MM.1S (cell line): ENCODE data around the gene PSMD12.

Source experiments
- DNase-seq: peaks from one replicate; pipeline ENCODE4 v3.0.0-alpha.2; 2015
- H2AFZ ChIP-seq: fragments of 300-600 bp; sonication (generic); 2 replicates; pipeline ENCODE4 v1.6.0; 2016; ENCODE audit warnings: antibody characterized with exemption, low read length
- H3F3A ChIP-seq: fragments of 300-600 bp; sonication (generic); 2 replicates; pipeline ENCODE4 v1.6.1; 2016; ENCODE audit warnings: mild to moderate bottlenecking, antibody characterized with exemption, low read length, moderate library complexity, mixed read lengths; ENCODE audit not compliant: insufficient read depth
- H3K27ac ChIP-seq: fragments of 300-600 bp; sonication (generic); 2 replicates; pipeline ENCODE4 v1.5.1; 2016; ENCODE audit warnings: mild to moderate bottlenecking, low read length
- H3K27me3 ChIP-seq: fragments of 300-600 bp; sonication (generic); replicated peaks from 2 replicates; pipeline ENCODE4 v1.6.0; 2016; ENCODE audit warnings: low read length; ENCODE audit not compliant: insufficient read depth
- H3K36me3 ChIP-seq: fragments of 300-600 bp; sonication (generic); replicated peaks from 2 replicates; pipeline ENCODE4 v1.6.1; 2016; ENCODE audit warnings: mild to moderate bottlenecking, low read length, mixed read lengths; ENCODE audit not compliant: insufficient read depth
- H3K4me1 ChIP-seq: fragments of 300-600 bp; sonication (generic); 2 replicates; pipeline ENCODE4 v1.6.1; 2016; ENCODE audit warnings: low read length, mixed read lengths
- H3K4me2 ChIP-seq: fragments of 300-600 bp; sonication (generic); 2 replicates; pipeline ENCODE4 v1.6.0; 2016; ENCODE audit warnings: low read depth, low read length
- H3K4me3 ChIP-seq: fragments of 300-600 bp; sonication (generic); 2 replicates; pipeline ENCODE4 v1.5.1; 2016; ENCODE audit warnings: low read length, mixed read lengths
- H3K79me2 ChIP-seq: fragments of 300-600 bp; sonication (generic); 2 replicates; pipeline ENCODE4 v1.6.1; 2016; ENCODE audit warnings: mixed run types, low read length, mixed read lengths
- H3K9ac ChIP-seq: fragments of 300-600 bp; sonication (generic); 2 replicates; pipeline ENCODE4 v1.6.1; 2016; ENCODE audit warnings: low read length, mixed read lengths
- H3K9me2 ChIP-seq: fragments of 300-600 bp; sonication (generic); replicated peaks from 2 replicates; pipeline ENCODE4 v1.6.1; 2016; ENCODE audit warnings: mild to moderate bottlenecking, low read length, mixed read lengths; ENCODE audit not compliant: insufficient read depth
- H3K9me3 ChIP-seq: fragments of 300-600 bp; sonication (generic); replicated peaks from 2 replicates; pipeline ENCODE4 v1.6.1; 2016; ENCODE audit warnings: mild to moderate bottlenecking, low read length, mixed read lengths; ENCODE audit not compliant: insufficient read depth
- H4K20me1 ChIP-seq: fragments of 300-600 bp; sonication (generic); 2 replicates; pipeline ENCODE4 v1.6.1; 2016; ENCODE audit warnings: mild to moderate bottlenecking, low read length, moderate library complexity, mixed read lengths; ENCODE audit not compliant: insufficient read depth
- CTCF ChIP-seq: fragments of 300-600 bp; sonication (generic); IDR thresholded peaks from 2 replicates; pipeline ENCODE4 v1.5.1; 2016; ENCODE audit warnings: antibody characterized with exemption, low read length, mixed read lengths
- EZH2 ChIP-seq: fragments of 300-600 bp; sonication (generic); optimal IDR thresholded peaks from 2 replicates; pipeline ENCODE3; 2017; ENCODE audit warnings: low read depth, mild to moderate bottlenecking, antibody characterized with exemption, low read length, mixed read lengths
- EZH2phosphoT487 ChIP-seq: fragments of 300-600 bp; sonication (generic); IDR thresholded peaks from 2 replicates; pipeline ENCODE4 v1.6.1; 2018; ENCODE audit warnings: antibody characterized with exemption, low read length

PSMD12 gene

GRCh38 chr17:67316781-67317180 lies 49.6 kb downstream of the PSMD12 start:
- H3K27me3 ChIP-seq, result no peaks in the 10 kb centered on the region
- no peaks in the 10 kb centered on the region for H3K9me3 ChIP-seq
- no peak overlapping the region for H3K9ac ChIP-seq
- no peak overlapping the region for H3K4me2 ChIP-seq
- no peak overlapping the region for H2AFZ ChIP-seq
- TF ChIP-seq CTCF (no peak), EZH2phosphoT487 (no peak), EZH2 (no peak)
- no peaks in the 10 kb centered on the region for H3F3A ChIP-seq
- no peak for DNase-seq
- no peaks in the 10 kb centered on the region for H3K9me2 ChIP-seq
- H3K4me1 ChIP-seq, result no peaks in the 10 kb centered on the region
- H3K79me2 ChIP-seq, result no peaks in the 10 kb centered on the region
- H3K27ac ChIP-seq, result no peak overlapping the region
- H3K36me3 ChIP-seq, result no peaks in the 10 kb centered on the region
- no peak overlapping the region for H3K4me3 ChIP-seq
- H4K20me1 ChIP-seq, result no peaks in the 10 kb centered on the region

GRCh38 chr17:67315865-67316264 lies 50.5 kb downstream of the PSMD12 start:
- Histone ChIP-seq H3K4me2 (no peak overlapping the region), H3K36me3 (no peaks in the 10 kb centered on the region), H4K20me1 (no peaks in the 10 kb centered on the region), H3K27me3 (no peaks in the 10 kb centered on the region), H2AFZ (no peak overlapping the region), H3K79me2 (no peaks in the 10 kb centered on the region), H3F3A (no peaks in the 10 kb centered on the region), H3K4me1 (no peaks in the 10 kb centered on the region), H3K9ac (no peak overlapping the region), H3K9me3 (no peaks in the 10 kb centered on the region), H3K9me2 (no peaks in the 10 kb centered on the region), H3K4me3 (no peak overlapping the region), H3K27ac (no peak overlapping the region)
- TF ChIP-seq CTCF, result no peak
- no peak for TF ChIP-seq EZH2
- no peak for TF ChIP-seq EZH2phosphoT487
- no peak for DNase-seq

GRCh38 chr17:67312265-67312664 lies 54.1 kb downstream of the PSMD12 start:
- DNase-seq, result no peak
- no peak overlapping the region for H3K27ac ChIP-seq
- no peaks in the 10 kb centered on the region for H3F3A ChIP-seq
- no peaks in the 10 kb centered on the region for H3K79me2 ChIP-seq
- no peaks in the 10 kb centered on the region for H3K27me3 ChIP-seq
- no peaks in the 10 kb centered on the region for H3K4me1 ChIP-seq
- no peaks in the 10 kb centered on the region for H3K36me3 ChIP-seq
- H3K4me2 ChIP-seq, result no peak overlapping the region
- H3K4me3 ChIP-seq, result no peak overlapping the region
- H2AFZ ChIP-seq, result no peak overlapping the region
- H3K9ac ChIP-seq, result no peak overlapping the region
- H3K9me2 ChIP-seq, result no peaks in the 10 kb centered on the region
- TF ChIP-seq CTCF (no peak), EZH2phosphoT487 (no peak), EZH2 (no peak)
- no peaks in the 10 kb centered on the region for H3K9me3 ChIP-seq
- H4K20me1 ChIP-seq, result no peaks in the 10 kb centered on the region
